ENCODE measurements around the gene SELENOS.
"Not testable (repeated sequence)": the region's sequence is repeated elsewhere in the genome, so short reads cannot be mapped to it uniquely, and the experiment has no call there.

Gene SELENOS

GRCh38 chr15:101309436-101310160 lies 32.3 kb upstream of the SELENOS start:
- no peak for DNase-seq

- DNase-seq, result no peak
These were observed 31.5 kb upstream of the SELENOS start for GRCh38 chr15:101308604-101309435.

- DNase-seq, result no peak
These were observed 30.8 kb upstream of the SELENOS start for GRCh38 chr15:101307897-101308603.

GRCh38 chr15:101307048-101307896 lies 30.0 kb upstream of the SELENOS start:
- DNase-seq, result no peak

GRCh38 chr15:101306341-101307047 lies 29.2 kb upstream of the SELENOS start:
- no peak for DNase-seq

GRCh38 chr15:101305820-101306255 lies 28.6 kb upstream of the SELENOS start:
- no peak for DNase-seq

- DNase-seq, result no peak
These were observed 26.1 kb upstream of the SELENOS start for GRCh38 chr15:101303408-101303807.

GRCh38 chr15:101296418-101297405 lies 19.4 kb upstream of the SELENOS start:
- no peak for DNase-seq

GRCh38 chr15:101295607-101296161 lies 18.4 kb upstream of the SELENOS start:
- DNase-seq, result no peak

GRCh38 chr15:101294731-101295606 lies 17.7 kb upstream of the SELENOS start, which contains the start of gene SNRPA1:
TSS of gene SNRPA1 (minus strand) at chr15:101295248. CDS start at chr15:101295178, 70 bp downstream.
- peak; percentile 97 to 98 for DNase-seq

GRCh38 chr15:101293122-101293521 lies 15.8 kb upstream of the SELENOS start:
- no peak for DNase-seq

GRCh38 chr15:101288905-101289513 lies 11.7 kb upstream of the SELENOS start:
- DNase-seq, result no peak

GRCh38 chr15:101287342-101287741 lies 10.1 kb upstream of the SELENOS start:
- DNase-seq, result not testable (repeated sequence)

GRCh38 chr15:101286471-101287114 lies 9.3 kb upstream of the SELENOS start:
- no peak for DNase-seq

- DNase-seq, result no peak
These were observed 6.6 kb upstream of the SELENOS start for GRCh38 chr15:101283931-101284330.

GRCh38 chr15:101280007-101280406 lies 2.7 kb upstream of the SELENOS start:
- no peak for DNase-seq

- DNase-seq, result no peak
These were observed 769 bp upstream of the SELENOS start for GRCh38 chr15:101277943-101278564.
